HL-60 (cell line): ENCODE data around the gene CLTA.
"Not testable (repeated sequence)": the region's sequence is repeated elsewhere in the genome, so short reads cannot be mapped to it uniquely, and the experiment has no call there.

Experiments used
- GABPA ChIP-seq: IDR thresholded peaks from 2 replicates; pipeline ENCODE4 v1.6.1; 2012; ENCODE audit warnings: low read depth
- POLR2AphosphoS5 ChIP-seq: IDR thresholded peaks from 2 replicates; pipeline ENCODE4 v1.6.1; 2012; ENCODE audit warnings: low read depth

- not testable (repeated sequence) for TF ChIP-seq GABPA, POLR2AphosphoS5
These were observed 15.5 kb upstream of the CLTA start for GRCh38 chr9:36175209-36175608.
